KMS-11 (cell line): ENCODE data around the gene ACVR1.

Source experiments
- H2AFZ ChIP-seq: fragments of 200-600 bp; sonication (generic); 2 replicates; pipeline ENCODE4 v1.6.1; 2016; ENCODE audit warnings: antibody characterized with exemption, mixed run types, low read depth
- H3K27ac ChIP-seq: fragments of 200-600 bp; sonication (generic); 2 replicates; pipeline ENCODE4 v1.6.1; 2016; ENCODE audit warnings: mild to moderate bottlenecking, mixed run types
- H3K27me3 ChIP-seq: fragments of 200-600 bp; sonication (generic); 2 replicates; pipeline ENCODE4 v1.6.1; 2017; ENCODE audit warnings: mild to moderate bottlenecking, low read depth, mixed run types, moderate library complexity; ENCODE audit not compliant: insufficient read depth
- H3K36me3 ChIP-seq: fragments of 200-600 bp; sonication (generic); 2 replicates; pipeline ENCODE4 v1.6.1; 2017; ENCODE audit warnings: mild to moderate bottlenecking, mixed run types; ENCODE audit not compliant: insufficient read depth
- H3K4me1 ChIP-seq: fragments of 200-600 bp; sonication (generic); 2 replicates; pipeline ENCODE4 v1.6.1; 2016; ENCODE audit warnings: mild to moderate bottlenecking, low read depth, mixed run types; ENCODE audit not compliant: poor library complexity, severe bottlenecking
- H3K4me2 ChIP-seq: fragments of 200-600 bp; sonication (generic); 2 replicates; pipeline ENCODE4 v1.7.0; 2016; ENCODE audit warnings: mild to moderate bottlenecking, mixed run types
- H3K4me3 ChIP-seq: fragments of 200-600 bp; sonication (generic); IDR thresholded peaks from 2 replicates; pipeline ENCODE4 v1.6.1; 2017; ENCODE audit warnings: low read depth, low read length, mixed read lengths; ENCODE audit not compliant: insufficient read depth
- H3K79me2 ChIP-seq: fragments of 200-600 bp; sonication (generic); 2 replicates; pipeline ENCODE4 v1.6.1; 2016; ENCODE audit warnings: low read depth, mixed run types; ENCODE audit not compliant: insufficient read depth
- H3K9ac ChIP-seq: fragments of 200-600 bp; sonication (generic); 2 replicates; pipeline ENCODE4 v1.6.1; 2016; ENCODE audit warnings: mild to moderate bottlenecking, mixed run types
- H4K20me1 ChIP-seq: fragments of 200-600 bp; sonication (generic); 2 replicates; pipeline ENCODE4 v1.6.1; 2016; ENCODE audit warnings: mild to moderate bottlenecking, mixed run types; ENCODE audit not compliant: insufficient read depth
- CTCF ChIP-seq: fragments of 200-600 bp; sonication (generic); conservative IDR thresholded peaks from 2 replicates; pipeline ENCODE4 v1.6.1; 2017; ENCODE audit warnings: low read depth, mild to moderate bottlenecking, antibody characterized with exemption, low read length, moderate library complexity, mixed read lengths

ACVR1 gene

GRCh38 chr2:157857881-157858280 lies 18.2 kb downstream of the ACVR1 start:
- H2AFZ ChIP-seq, result no peak overlapping the region
- H3K9ac ChIP-seq, result no peak overlapping the region
- H3K36me3 ChIP-seq, result no peaks in the 10 kb centered on the region
- H3K4me3 ChIP-seq, result no peak overlapping the region
- no peaks in the 10 kb centered on the region for H3K4me1 ChIP-seq
- no peaks in the 10 kb centered on the region for H3K79me2 ChIP-seq
- no peaks in the 10 kb centered on the region for H4K20me1 ChIP-seq
- H3K27ac ChIP-seq, result no peak overlapping the region
- H3K27me3 ChIP-seq, result no peaks in the 10 kb centered on the region
- H3K4me2 ChIP-seq, result no peak overlapping the region
- TF ChIP-seq CTCF, result no peak

GRCh38 chr2:157856187-157856515 lies 20.0 kb downstream of the ACVR1 start:
- H3K4me3 ChIP-seq, result no peak overlapping the region
- no peak overlapping the region for H3K27ac ChIP-seq
- no peaks in the 10 kb centered on the region for H3K4me1 ChIP-seq
- no peaks in the 10 kb centered on the region for H3K27me3 ChIP-seq
- H4K20me1 ChIP-seq, result no peaks in the 10 kb centered on the region
- H3K36me3 ChIP-seq, result no peaks in the 10 kb centered on the region
- H3K9ac ChIP-seq, result no peak overlapping the region
- H2AFZ ChIP-seq, result no peak overlapping the region
- no peak overlapping the region for H3K4me2 ChIP-seq
- H3K79me2 ChIP-seq, result no peaks in the 10 kb centered on the region
- TF ChIP-seq CTCF, result no peak

- peaks cover 5% of the 10 kb centered on the region for H3K4me1 ChIP-seq
- H3K36me3 ChIP-seq, result no peaks in the 10 kb centered on the region
- H3K4me3 ChIP-seq, result no peak overlapping the region
- no peak overlapping the region for H3K4me2 ChIP-seq
- no peak overlapping the region for H3K9ac ChIP-seq
- H4K20me1 ChIP-seq, result no peaks in the 10 kb centered on the region
- H3K27me3 ChIP-seq, result no peaks in the 10 kb centered on the region
- H3K27ac ChIP-seq, result no peak overlapping the region
- no peaks in the 10 kb centered on the region for H3K79me2 ChIP-seq
- no peak overlapping the region for H2AFZ ChIP-seq
- no peak for TF ChIP-seq CTCF
These were observed 22.3 kb downstream of the ACVR1 start for GRCh38 chr2:157853820-157854219.

GRCh38 chr2:157853211-157853610 lies 22.9 kb downstream of the ACVR1 start:
- no peak overlapping the region for H3K27ac ChIP-seq

More at GRCh38 chr2:157853211-157853610, 22.9 kb downstream of the ACVR1 start:
- Histone ChIP-seq H4K20me1 (no peaks in the 10 kb centered on the region), H3K4me3 (no peak overlapping the region), H2AFZ (no peak overlapping the region), H3K27me3 (no peaks in the 10 kb centered on the region), H3K79me2 (no peaks in the 10 kb centered on the region), H3K9ac (no peak overlapping the region), H3K4me1 (peaks cover 5% of the 10 kb centered on the region), H3K4me2 (no peak overlapping the region), H3K36me3 (no peaks in the 10 kb centered on the region)
- no peak for TF ChIP-seq CTCF
